ENCODE measurements around the gene LSG1. TPM values are rescaled to one million over a fixed set of nuclear protein-coding genes. Genes with fewer than 3 reads are reported as not detected.

The LSG1 gene
- total and polyA plus RNA-seq, 2 experiments from 2014 or later = 49.2 to 57.1 TPM

DNA sequence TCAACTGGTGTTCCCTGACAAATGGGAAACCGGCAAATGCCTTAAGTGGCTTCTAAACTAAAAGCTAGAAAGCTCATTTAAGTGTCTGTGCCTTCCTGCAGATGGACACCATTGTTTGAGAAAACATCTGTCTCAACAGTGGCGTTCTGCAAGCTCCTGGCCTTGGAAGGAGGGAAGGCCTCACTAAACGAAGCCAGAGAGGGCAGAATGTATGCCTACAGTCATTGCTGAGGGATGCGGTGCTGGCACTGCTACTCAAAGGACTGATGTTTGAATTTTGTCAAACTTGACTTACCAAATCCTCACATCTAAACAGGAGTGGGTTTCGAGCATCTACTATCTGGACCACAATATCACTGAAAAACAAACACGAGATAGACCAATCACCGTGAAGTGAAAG, 12.2 kb downstream of the LSG1 start:
- no peak overlapping the region for H3K27ac ChIP-seq (ENCODE audit: low read depth)
- no peaks in the 10 kb centered on the region; the same call in 2 of the 3 replicates for H3K9me3 Mint-ChIP-seq
- H3K9me2 ChIP-seq (ENCODE audit: insufficient read depth) = no peaks in the 10 kb centered on the region
- H3K27ac Mint-ChIP-seq = no peak overlapping the region
- DNase-seq (ENCODE audit: low spot score) (no peak), ATAC-seq (no peak)
- H3K79me2 ChIP-seq (replicated peaks; ENCODE audit: insufficient read depth) = peaks cover 36% of the 10 kb centered on the region
- H3F3A ChIP-seq (replicated peaks; ENCODE audit: low read depth) = no peaks in the 10 kb centered on the region
- 0 out of 2 replicates have a peak, but pooled peaks cover 4% of the 10 kb centered on the region for H3K4me1 ChIP-seq (ENCODE audit: insufficient read depth)
- H3K4me3 ChIP-seq = no peak overlapping the region
- no peaks in the 10 kb centered on the region for H3K27me3 Mint-ChIP-seq (ENCODE audit: insufficient read depth, low read depth, poor library complexity)
- H2AFZ ChIP-seq = no peak overlapping the region
- H3K4me2 ChIP-seq = no peak overlapping the region
- H3K27me3 ChIP-seq (ENCODE audit: insufficient read depth) = no peaks in the 10 kb centered on the region
- H4K20me1 ChIP-seq (replicated peaks; ENCODE audit: insufficient read depth) = peaks cover 12% of the 10 kb centered on the region
- H3K4me1 Mint-ChIP-seq = no peaks in the 10 kb centered on the region
- TF ChIP-seq CREB1 (CRISPR knock-in tag; IDR thresholded peaks at IDR 0.05; ENCODE audit: low read depth) = no peak
- TF ChIP-seq CTCF (conservative IDR thresholded peaks at IDR 0.05; ENCODE audit: low read depth in 2 of 2) = no peak
- TF ChIP-seq ZNF331 (CRISPR knock-in tag; IDR thresholded peaks at IDR 0.05; ENCODE audit: low read depth) = no peak
- TF ChIP-seq STAT1 (IDR thresholded peaks at IDR 0.05; ENCODE audit: unreplicated experiment) = no peak
- no peak for TF ChIP-seq NANOG (IDR thresholded peaks at IDR 0.05; ENCODE audit: borderline replicate concordance)
- no peak for TF ChIP-seq ETS1 (IDR thresholded peaks at IDR 0.05)
- peaks cover 54% of the 10 kb centered on the region for H3K36me3 Mint-ChIP-seq (ENCODE audit: low read depth)
- peaks cover 39% of the 10 kb centered on the region for H3K36me3 ChIP-seq (ENCODE audit: insufficient read depth)
- H3K4me3 Mint-ChIP-seq = no peak overlapping the region

GRCh38 chr3:194658477-194659242, 13.3 kb downstream of the LSG1 start:
- no peak overlapping the region for H3K27ac Mint-ChIP-seq
- peaks cover 59% of the 10 kb centered on the region for H3K36me3 Mint-ChIP-seq (ENCODE audit: low read depth)
- TF ChIP-seq, protein P1, sequence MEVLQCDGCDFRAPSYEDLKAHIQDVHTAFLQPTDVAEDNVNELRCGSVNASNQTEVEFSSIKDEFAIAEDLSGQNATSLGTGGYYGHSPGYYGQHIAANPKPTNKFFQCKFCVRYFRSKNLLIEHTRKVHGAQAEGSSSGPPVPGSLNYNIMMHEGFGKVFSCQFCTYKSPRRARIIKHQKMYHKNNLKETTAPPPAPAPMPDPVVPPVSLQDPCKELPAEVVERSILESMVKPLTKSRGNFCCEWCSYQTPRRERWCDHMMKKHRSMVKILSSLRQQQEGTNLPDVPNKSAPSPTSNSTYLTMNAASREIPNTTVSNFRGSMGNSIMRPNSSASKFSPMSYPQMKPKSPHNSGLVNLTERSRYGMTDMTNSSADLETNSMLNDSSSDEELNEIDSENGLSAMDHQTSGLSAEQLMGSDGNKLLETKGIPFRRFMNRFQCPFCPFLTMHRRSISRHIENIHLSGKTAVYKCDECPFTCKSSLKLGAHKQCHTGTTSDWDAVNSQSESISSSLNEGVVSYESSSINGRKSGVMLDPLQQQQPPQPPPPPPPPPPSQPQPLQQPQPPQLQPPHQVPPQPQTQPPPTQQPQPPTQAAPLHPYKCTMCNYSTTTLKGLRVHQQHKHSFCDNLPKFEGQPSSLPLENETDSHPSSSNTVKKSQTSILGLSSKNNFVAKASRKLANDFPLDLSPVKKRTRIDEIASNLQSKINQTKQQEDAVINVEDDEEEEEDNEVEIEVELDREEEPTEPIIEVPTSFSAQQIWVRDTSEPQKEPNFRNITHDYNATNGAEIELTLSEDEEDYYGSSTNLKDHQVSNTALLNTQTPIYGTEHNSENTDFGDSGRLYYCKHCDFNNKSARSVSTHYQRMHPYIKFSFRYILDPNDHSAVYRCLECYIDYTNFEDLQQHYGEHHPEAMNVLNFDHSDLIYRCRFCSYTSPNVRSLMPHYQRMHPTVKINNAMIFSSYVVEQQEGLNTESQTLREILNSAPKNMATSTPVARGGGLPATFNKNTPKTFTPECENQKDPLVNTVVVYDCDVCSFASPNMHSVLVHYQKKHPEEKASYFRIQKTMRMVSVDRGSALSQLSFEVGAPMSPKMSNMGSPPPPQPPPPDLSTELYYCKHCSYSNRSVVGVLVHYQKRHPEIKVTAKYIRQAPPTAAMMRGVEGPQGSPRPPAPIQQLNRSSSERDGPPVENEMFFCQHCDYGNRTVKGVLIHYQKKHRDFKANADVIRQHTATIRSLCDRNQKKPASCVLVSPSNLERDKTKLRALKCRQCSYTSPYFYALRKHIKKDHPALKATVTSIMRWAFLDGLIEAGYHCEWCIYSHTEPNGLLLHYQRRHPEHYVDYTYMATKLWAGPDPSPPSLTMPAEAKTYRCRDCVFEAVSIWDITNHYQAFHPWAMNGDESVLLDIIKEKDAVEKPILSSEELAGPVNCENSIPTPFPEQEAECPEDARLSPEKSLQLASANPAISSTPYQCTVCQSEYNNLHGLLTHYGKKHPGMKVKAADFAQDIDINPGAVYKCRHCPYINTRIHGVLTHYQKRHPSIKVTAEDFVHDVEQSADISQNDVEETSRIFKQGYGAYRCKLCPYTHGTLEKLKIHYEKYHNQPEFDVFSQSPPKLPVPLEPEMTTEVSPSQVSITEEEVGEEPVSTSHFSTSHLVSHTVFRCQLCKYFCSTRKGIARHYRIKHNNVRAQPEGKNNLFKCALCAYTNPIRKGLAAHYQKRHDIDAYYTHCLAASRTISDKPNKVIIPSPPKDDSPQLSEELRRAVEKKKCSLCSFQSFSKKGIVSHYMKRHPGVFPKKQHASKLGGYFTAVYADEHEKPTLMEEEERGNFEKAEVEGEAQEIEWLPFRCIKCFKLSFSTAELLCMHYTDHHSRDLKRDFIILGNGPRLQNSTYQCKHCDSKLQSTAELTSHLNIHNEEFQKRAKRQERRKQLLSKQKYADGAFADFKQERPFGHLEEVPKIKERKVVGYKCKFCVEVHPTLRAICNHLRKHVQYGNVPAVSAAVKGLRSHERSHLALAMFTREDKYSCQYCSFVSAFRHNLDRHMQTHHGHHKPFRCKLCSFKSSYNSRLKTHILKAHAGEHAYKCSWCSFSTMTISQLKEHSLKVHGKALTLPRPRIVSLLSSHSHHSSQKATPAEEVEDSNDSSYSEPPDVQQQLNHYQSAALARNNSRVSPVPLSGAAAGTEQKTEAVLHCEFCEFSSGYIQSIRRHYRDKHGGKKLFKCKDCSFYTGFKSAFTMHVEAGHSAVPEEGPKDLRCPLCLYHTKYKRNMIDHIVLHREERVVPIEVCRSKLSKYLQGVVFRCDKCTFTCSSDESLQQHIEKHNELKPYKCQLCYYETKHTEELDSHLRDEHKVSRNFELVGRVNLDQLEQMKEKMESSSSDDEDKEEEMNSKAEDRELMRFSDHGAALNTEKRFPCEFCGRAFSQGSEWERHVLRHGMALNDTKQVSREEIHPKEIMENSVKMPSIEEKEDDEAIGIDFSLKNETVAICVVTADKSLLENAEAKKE (CRISPR knock-in tag; IDR thresholded peaks at IDR 0.05) = no peak
- TF ChIP-seq POLR2AphosphoS5 (IDR thresholded peaks at IDR 0.05; ENCODE audit: low read depth) (no peak), ETS1 (IDR thresholded peaks at IDR 0.05) (no peak), ZNF114 (CRISPR knock-in tag; IDR thresholded peaks at IDR 0.05) (no peak)

More at GRCh38 chr3:194658477-194659242, 13.3 kb downstream of the LSG1 start:
- Histone ChIP-seq H3K4me3 (no peak overlapping the region), H3K27me3 (ENCODE audit: insufficient read depth) (no peaks in the 10 kb centered on the region), H3K4me1 (ENCODE audit: insufficient read depth) (peaks cover 11% of the 10 kb centered on the region; the same call in 1 of the 2 replicates), H3K79me2 (replicated peaks; ENCODE audit: insufficient read depth) (peaks cover 36% of the 10 kb centered on the region), H3K27ac (ENCODE audit: low read depth) (no peak overlapping the region), H3K4me2 (no peak overlapping the region), H3F3A (replicated peaks; ENCODE audit: low read depth) (no peaks in the 10 kb centered on the region), H4K20me1 (replicated peaks; ENCODE audit: insufficient read depth) (peaks cover 12% of the 10 kb centered on the region), H2AFZ (no peak overlapping the region), H3K9me2 (ENCODE audit: insufficient read depth) (no peaks in the 10 kb centered on the region), H3K36me3 (ENCODE audit: insufficient read depth) (peaks cover 32% of the 10 kb centered on the region)
- no peak overlapping the region for H3K4me3 Mint-ChIP-seq
- H3K4me1 Mint-ChIP-seq = peaks cover 10% of the 10 kb centered on the region
- ATAC-seq = no peak
- no peak for DNase-seq (ENCODE audit: low spot score)
- no peaks in the 10 kb centered on the region for H3K27me3 Mint-ChIP-seq (ENCODE audit: insufficient read depth, low read depth, poor library complexity)
- H3K9me3 Mint-ChIP-seq = no peaks in the 10 kb centered on the region; the same call in 2 of the 3 replicates
